Measurements from ENCODE around the gene SLCO3A1. TPM values are rescaled to one million over a fixed set of nuclear protein-coding genes. Genes with fewer than 3 reads are reported as not detected.

The SLCO3A1 gene
- total and polyA plus RNA-seq, 2 of the 8 experiments (the other 6 are each of a cell fraction or from before 2014, with no cell fraction given), result 15.1 to 20.4 TPM

GRCh38 chr15:92130906-92131305, 277.4 kb downstream of the SLCO3A1 start:
- no peaks in the 10 kb centered on the region for H3K27me3 ChIP-seq (replicated peaks in 1 of 4; ENCODE audit: control insufficient read depth in 3 of 4, extremely low read depth in 1 of 4, insufficient read depth in 3 of 4, low read length in 3 of 4)
- no peak overlapping the region for H2AFZ ChIP-seq (ENCODE audit: low read length)
- H2BK15ac ChIP-seq (ENCODE audit: low read length), result no peak overlapping the region
- H3K4me3 ChIP-seq (ENCODE audit: extremely low read depth in 1 of 4, insufficient read depth in 2 of 4, low read depth in 3 of 4, low read length in 4 of 4), result no peak overlapping the region
- no peaks in the 10 kb centered on the region for H3K79me2 ChIP-seq (ENCODE audit: control insufficient read depth in 1 of 2, insufficient read depth in 2 of 2, low read length in 2 of 2)
- no peak for DNase-seq (ENCODE audit: low read depth in 1 of 2, low spot score in 2 of 2)
- H3K4me1 ChIP-seq (replicated peaks in 1 of 4; ENCODE audit: control insufficient read depth in 3 of 4, insufficient read depth in 4 of 4, low read length in 3 of 4), result peaks cover 0 to 6% (median 1%) of the 10 kb centered on the region in 4 experiments; a peak in 2 of 7 replicates
- POLR2A ChIA-PET (ENCODE audit: partially characterized antibody), result no interaction called here
- no peaks in the 10 kb centered on the region for H3K36me3 ChIP-seq (ENCODE audit: control insufficient read depth in 2 of 4, insufficient read depth in 4 of 4, low read length in 3 of 4)
- no peak overlapping the region for H3K56ac ChIP-seq (replicated peaks; ENCODE audit: insufficient read length, low read depth, low read length)
- H3K23ac ChIP-seq (ENCODE audit: insufficient read length), result no peak overlapping the region
- H3K27ac ChIP-seq (ENCODE audit: low read depth, low read length), result no peak overlapping the region
- H4K8ac ChIP-seq (ENCODE audit: extremely low read depth, insufficient read depth, low read length), result no peak overlapping the region
- TF ChIP-seq YY1 (IDR thresholded peaks at IDR 0.05; ENCODE audit: low read depth, low read length), result no peak
- no peak for TF ChIP-seq FOSL1 (IDR thresholded peaks at IDR 0.05; ENCODE audit: insufficient read depth, low read depth, low read length)
- no peak for TF ChIP-seq TBP (IDR thresholded peaks at IDR 0.05; ENCODE audit: low read depth, low read length)
- no peak for TF ChIP-seq KDM5A (IDR thresholded peaks at IDR 0.05; ENCODE audit: low read length)
- TF ChIP-seq GABPA (IDR thresholded peaks at IDR 0.05; ENCODE audit: borderline replicate concordance, insufficient read depth, low read length), result no peak
- TF ChIP-seq PHF8 (conservative IDR thresholded peaks at IDR 0.05; ENCODE audit: low read depth, low read length), result no peak
- no peak overlapping the region for H2AK5ac ChIP-seq (ENCODE audit: low read depth, low read length)
- H3K79me1 ChIP-seq (ENCODE audit: low read depth, low read length), result no peaks in the 10 kb centered on the region
- no peak overlapping the region for H4K91ac ChIP-seq (replicated peaks; ENCODE audit: insufficient read length, low read length)
- H3K23me2 ChIP-seq (ENCODE audit: low read depth, low read length), result no peaks in the 10 kb centered on the region
- H2BK20ac ChIP-seq (ENCODE audit: low read length), result no peak overlapping the region
- H3K4me2 ChIP-seq (ENCODE audit: insufficient read depth in 1 of 2, low read depth in 2 of 2, low read length in 2 of 2), result no peak overlapping the region
- H3K4ac ChIP-seq (replicated peaks; ENCODE audit: insufficient read length, low read depth, low read length), result no peak overlapping the region
- 94% methylated on average over 3 of the region's 3 CpGs; no CpG with 5 or more reads in 1 of the 2 experiments for WGBS, 2 experiments (ENCODE audit: extremely low coverage in 1 of 2, insufficient coverage in 1 of 2, insufficient read length in 1 of 2, insufficient replicate concordance in 2 of 2, low coverage in 1 of 2, low lambda C conversion rate in 2 of 2, missing lambda C conversion rate in 1 of 2)
- CTCF ChIA-PET (ENCODE audit: partially characterized antibody), result no interaction called here
- no peaks in the 10 kb centered on the region for H3K9me3 ChIP-seq (ENCODE audit: insufficient read depth in 2 of 2, low read depth in 1 of 2, low read length in 1 of 2)
- H2BK120ac ChIP-seq (replicated peaks; ENCODE audit: low read depth, low read length), result no peak overlapping the region
- no peaks in the 10 kb centered on the region for H4K20me1 ChIP-seq (replicated peaks in 1 of 2; ENCODE audit: control insufficient read depth in 1 of 2, insufficient read depth in 2 of 2, low read length in 2 of 2)
- no peak overlapping the region for H4K5ac ChIP-seq (ENCODE audit: insufficient read length, low read depth, low read length)
- H3K18ac ChIP-seq (ENCODE audit: extremely low read depth, low read length), result no peak overlapping the region
- FAIRE-seq, result no peak
- H2BK5ac ChIP-seq (ENCODE audit: low read depth, low read length), result no peak overlapping the region
- no peak overlapping the region for H3K14ac ChIP-seq (ENCODE audit: insufficient read length)
- no peak overlapping the region for H3K9ac ChIP-seq (replicated peaks in 1 of 4; ENCODE audit: extremely low read depth in 1 of 4, low read depth in 3 of 4, low read length in 3 of 4)
- no peak overlapping the region for H2BK12ac ChIP-seq (ENCODE audit: low read depth, low read length)
